Measurements from ENCODE around the gene PHF19.

PHF19 gene

DNA sequence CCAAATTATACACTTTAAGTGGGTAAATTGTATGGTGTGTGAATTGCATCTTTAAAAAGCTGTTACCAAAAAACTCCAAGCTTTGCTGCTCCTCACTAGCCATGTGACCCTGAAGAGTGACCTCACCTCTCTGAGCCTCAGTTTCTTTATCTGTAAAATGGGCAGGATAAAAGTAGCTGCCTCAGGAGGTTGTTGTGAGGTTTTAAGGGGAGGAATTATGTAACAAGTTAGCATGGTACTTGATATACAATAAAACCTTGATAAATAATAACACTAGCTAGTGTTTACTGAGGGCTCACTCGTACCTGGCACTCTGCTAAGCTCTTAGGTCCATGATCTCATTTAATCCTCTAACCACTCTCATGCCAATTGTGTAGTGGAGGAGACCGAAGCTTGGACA, 19.0 kb upstream of the PHF19 start:
- H3K9ac ChIP-seq (ENCODE audit: insufficient read length, low read depth): no peak overlapping the region
- peaks cover 5% of the 10 kb centered on the region for H3K4me1 ChIP-seq (ENCODE audit: insufficient read depth, insufficient read length)
- no peaks in the 10 kb centered on the region for H3K36me3 ChIP-seq (ENCODE audit: insufficient read depth, insufficient read length, low read length)
- no peak for DNase-seq (ENCODE audit: low read depth, low spot score)
- H3K27me3 ChIP-seq (ENCODE audit: insufficient read depth, insufficient read length): no peaks in the 10 kb centered on the region
- TF ChIP-seq SUZ12 (IDR thresholded peaks at IDR 0.05; ENCODE audit: extremely low read depth, insufficient read depth, insufficient read length) (no peak), ZNF274 (IDR thresholded peaks at IDR 0.05; ENCODE audit: low read depth, low read length) (no peak), YY1 (IDR thresholded peaks at IDR 0.05; ENCODE audit: insufficient read depth, insufficient read length) (no peak)
- H3K9me3 ChIP-seq (ENCODE audit: insufficient read depth, low read length): no peaks in the 10 kb centered on the region
- no peak overlapping the region for H3K4me3 ChIP-seq (ENCODE audit: insufficient read length, low read depth)

- H3K27me3 ChIP-seq (ENCODE audit: insufficient read depth, insufficient read length): no peaks in the 10 kb centered on the region
- no peak for DNase-seq (ENCODE audit: low read depth, low spot score)
- H3K36me3 ChIP-seq (ENCODE audit: insufficient read depth, insufficient read length, low read length): no peaks in the 10 kb centered on the region
- no peaks in the 10 kb centered on the region for H3K9me3 ChIP-seq (ENCODE audit: insufficient read depth, low read length)
- no peak overlapping the region for H3K4me3 ChIP-seq (ENCODE audit: insufficient read length, low read depth)
- peaks cover 12% of the 10 kb centered on the region for H3K4me1 ChIP-seq (ENCODE audit: insufficient read depth, insufficient read length)
- no peak for TF ChIP-seq SUZ12 (IDR thresholded peaks at IDR 0.05; ENCODE audit: extremely low read depth, insufficient read depth, insufficient read length)
- TF ChIP-seq YY1 (IDR thresholded peaks at IDR 0.05; ENCODE audit: insufficient read depth, insufficient read length): no peak
- no peak for TF ChIP-seq ZNF274 (IDR thresholded peaks at IDR 0.05; ENCODE audit: low read depth, low read length)
- H3K9ac ChIP-seq (ENCODE audit: insufficient read length, low read depth): no peak overlapping the region
Measured at GRCh38 chr9:120894321-120895148, 17.5 kb upstream of the PHF19 start.

DNA sequence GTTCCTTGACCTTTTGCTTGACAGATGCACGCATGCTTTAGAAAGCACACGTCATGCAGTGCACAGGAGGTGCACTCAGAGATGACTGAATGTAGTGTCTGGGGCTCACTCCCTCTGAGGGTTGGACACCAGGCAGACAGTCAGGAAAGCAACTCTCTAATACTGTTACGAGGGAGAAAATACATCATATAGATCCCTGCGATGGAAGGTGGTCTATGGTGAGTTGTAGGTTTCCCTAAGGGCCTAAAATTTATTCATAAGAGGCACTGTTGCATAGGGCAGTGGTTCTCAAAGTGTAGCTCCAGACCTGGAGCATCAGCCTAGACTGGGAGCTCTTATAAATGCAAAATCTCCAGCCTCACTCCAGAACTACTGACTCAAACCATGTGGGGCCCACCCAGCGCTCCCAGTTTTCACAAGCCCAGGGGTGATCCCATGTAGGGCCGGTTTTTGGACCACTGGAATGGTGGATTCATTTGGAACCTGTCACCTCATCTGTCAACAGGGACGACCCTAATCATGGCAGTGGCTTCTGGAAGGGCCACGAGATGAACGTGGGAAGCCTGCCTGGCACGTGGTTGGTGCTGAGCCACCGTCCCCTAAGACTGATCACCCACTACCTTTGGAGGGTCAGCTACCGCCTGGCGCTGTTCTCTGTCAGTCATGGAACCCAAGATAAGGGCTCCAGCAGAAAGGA, 16.8 kb upstream of the PHF19 start:
- Histone ChIP-seq H3K9ac (ENCODE audit: insufficient read length, low read depth) (no peak overlapping the region), H3K27me3 (ENCODE audit: insufficient read depth, insufficient read length) (no peaks in the 10 kb centered on the region), H3K4me1 (ENCODE audit: insufficient read depth, insufficient read length) (peaks cover 12% of the 10 kb centered on the region), H3K4me3 (ENCODE audit: insufficient read length, low read depth) (no peak overlapping the region), H3K9me3 (ENCODE audit: insufficient read depth, low read length) (no peaks in the 10 kb centered on the region), H3K36me3 (ENCODE audit: insufficient read depth, insufficient read length, low read length) (no peaks in the 10 kb centered on the region)
- no peak for TF ChIP-seq YY1 (IDR thresholded peaks at IDR 0.05; ENCODE audit: insufficient read depth, insufficient read length)
- no peak for TF ChIP-seq ZNF274 (IDR thresholded peaks at IDR 0.05; ENCODE audit: low read depth, low read length)
- no peak for TF ChIP-seq SUZ12 (IDR thresholded peaks at IDR 0.05; ENCODE audit: extremely low read depth, insufficient read depth, insufficient read length)
- DNase-seq (ENCODE audit: low read depth, low spot score): no peak

- no peak for TF ChIP-seq ZNF274 (IDR thresholded peaks at IDR 0.05; ENCODE audit: low read depth, low read length)
- Histone ChIP-seq H3K9me3 (ENCODE audit: insufficient read depth, low read length) (no peaks in the 10 kb centered on the region), H3K27me3 (ENCODE audit: insufficient read depth, insufficient read length) (no peaks in the 10 kb centered on the region), H3K9ac (ENCODE audit: insufficient read length, low read depth) (no peak overlapping the region), H3K4me3 (ENCODE audit: insufficient read length, low read depth) (no peak overlapping the region), H3K4me1 (ENCODE audit: insufficient read depth, insufficient read length) (peaks cover 12% of the 10 kb centered on the region), H3K36me3 (ENCODE audit: insufficient read depth, insufficient read length, low read length) (no peaks in the 10 kb centered on the region)
- no peak for DNase-seq (ENCODE audit: low read depth, low spot score)
Measured at GRCh38 chr9:120892748-120893610, 16.0 kb upstream of the PHF19 start.

DNA sequence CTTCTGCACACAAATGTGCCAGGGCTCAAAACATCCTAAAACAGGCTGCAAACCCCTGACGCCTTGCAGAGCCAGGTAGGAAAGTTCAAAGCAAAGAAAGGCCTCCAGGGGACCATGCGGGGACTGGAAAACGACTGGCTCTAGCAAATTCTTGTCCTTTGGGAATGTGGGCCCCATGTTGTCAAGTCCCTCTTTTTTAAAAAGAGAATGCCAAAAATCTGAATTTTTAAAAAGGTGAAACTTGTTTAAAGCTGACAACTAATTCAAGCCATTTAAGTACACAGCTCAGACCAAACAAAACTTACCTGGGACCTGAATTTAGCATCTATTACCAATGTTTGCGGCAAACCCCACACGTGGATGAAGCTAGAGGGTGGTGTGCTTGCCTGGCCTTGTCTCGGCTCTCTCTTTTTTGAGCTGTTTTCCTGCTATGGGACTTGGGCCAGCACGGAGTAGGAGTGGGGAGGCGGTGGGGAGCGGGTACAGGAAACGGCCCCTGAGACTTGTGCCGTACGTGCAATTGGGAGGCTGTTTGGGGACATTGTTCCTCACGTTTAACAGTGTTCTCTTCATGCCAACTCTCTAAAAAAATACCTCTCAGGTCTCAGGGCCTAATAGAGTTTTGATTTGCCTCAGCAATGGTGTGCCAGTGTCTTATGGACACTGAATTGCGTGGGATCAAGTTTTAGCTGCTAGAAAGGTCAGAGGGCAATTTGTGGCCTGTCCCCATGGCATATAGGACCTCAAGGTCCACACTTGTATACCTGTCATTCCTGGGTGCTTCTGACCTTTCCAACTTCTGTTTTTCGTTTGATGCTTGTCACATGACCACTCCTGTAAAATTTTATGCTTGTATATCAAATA, 15.1 kb upstream of the PHF19 start:
- H3K4me1 ChIP-seq (ENCODE audit: insufficient read depth, insufficient read length): peaks cover 10% of the 10 kb centered on the region
- DNase-seq (ENCODE audit: low read depth, low spot score): no peak
- no peak overlapping the region for H3K9ac ChIP-seq (ENCODE audit: insufficient read length, low read depth)

DNA sequence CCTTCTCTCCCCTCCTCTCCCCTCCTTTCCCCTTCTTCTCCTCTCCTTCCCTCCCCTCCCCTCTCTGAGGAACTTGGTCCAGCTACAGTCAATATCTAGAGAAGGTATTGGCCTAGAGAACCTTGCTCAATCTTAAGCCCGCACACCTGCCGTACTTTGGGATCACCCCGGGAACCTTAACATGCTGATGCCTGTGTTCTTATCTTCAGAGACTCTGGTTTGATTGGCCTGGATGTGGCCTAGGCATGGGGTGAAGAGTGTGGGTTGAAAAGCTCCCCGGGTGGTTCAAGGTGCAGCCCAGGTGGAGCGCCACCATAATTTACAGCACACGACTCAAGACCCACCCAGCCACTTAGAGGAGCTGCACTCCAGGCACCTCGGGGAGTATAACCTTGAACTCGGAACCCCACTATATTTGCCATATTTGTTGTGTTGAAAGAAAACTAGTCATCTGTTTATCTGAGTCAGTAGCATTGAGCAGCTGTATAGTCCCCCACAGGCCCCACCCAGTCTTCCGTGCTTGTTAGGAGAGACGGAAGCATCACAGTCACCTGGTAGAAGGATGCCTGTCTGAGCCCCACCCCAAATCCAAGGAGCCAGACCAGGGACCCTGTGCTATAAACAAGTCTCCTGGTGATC, 14.4 kb upstream of the PHF19 start:
- Histone ChIP-seq H3K9me3 (ENCODE audit: insufficient read depth, low read length) (no peaks in the 10 kb centered on the region), H3K4me1 (ENCODE audit: insufficient read depth, insufficient read length) (peaks cover 10% of the 10 kb centered on the region), H3K36me3 (ENCODE audit: insufficient read depth, insufficient read length, low read length) (no peaks in the 10 kb centered on the region), H3K4me3 (ENCODE audit: insufficient read length, low read depth) (no peak overlapping the region), H3K27me3 (ENCODE audit: insufficient read depth, insufficient read length) (no peaks in the 10 kb centered on the region), H3K9ac (ENCODE audit: insufficient read length, low read depth) (no peak overlapping the region)
- DNase-seq (ENCODE audit: low read depth, low spot score): no peak
- TF ChIP-seq SUZ12 (IDR thresholded peaks at IDR 0.05; ENCODE audit: extremely low read depth, insufficient read depth, insufficient read length) (no peak), YY1 (IDR thresholded peaks at IDR 0.05; ENCODE audit: insufficient read depth, insufficient read length) (no peak), ZNF274 (IDR thresholded peaks at IDR 0.05; ENCODE audit: low read depth, low read length) (no peak)

More for the DNA sequence above, 15.1 kb upstream of the PHF19 start:
- no peaks in the 10 kb centered on the region for H3K9me3 ChIP-seq (ENCODE audit: insufficient read depth, low read length)
- TF ChIP-seq SUZ12 (IDR thresholded peaks at IDR 0.05; ENCODE audit: extremely low read depth, insufficient read depth, insufficient read length) (no peak), YY1 (IDR thresholded peaks at IDR 0.05; ENCODE audit: insufficient read depth, insufficient read length) (no peak), ZNF274 (IDR thresholded peaks at IDR 0.05; ENCODE audit: low read depth, low read length) (no peak)
- H3K36me3 ChIP-seq (ENCODE audit: insufficient read depth, insufficient read length, low read length): no peaks in the 10 kb centered on the region
- H3K4me3 ChIP-seq (ENCODE audit: insufficient read length, low read depth): no peak overlapping the region
- H3K27me3 ChIP-seq (ENCODE audit: insufficient read depth, insufficient read length): no peaks in the 10 kb centered on the region
